Right atrium auricular region (tissue), 2 donors: ENCODE measurements around the gene CSRP2. TPM values are rescaled to one million over a fixed set of nuclear protein-coding genes. Genes with fewer than 3 reads are reported as not detected.

Source experiments
- DNase-seq: peaks from one replicate; pipeline ENCODE4 v3.0.0-alpha.2; 2019; ENCODE audit warnings: low spot score
- H3K27ac ChIP-seq, 2 donors: fragments of 200-600 bp; sonication (generic); 1 replicate in 1 of 2; 2 replicates in 1 of 2; pipeline ENCODE4 v1.5.1; 2016 to 2019
- H3K27me3 ChIP-seq, 2 donors: fragments of 200-600 bp; sonication (generic); one replicate each; pipeline versions ENCODE4 v1.5.1 to v1.6.0; 2017 to 2019
- H3K36me3 ChIP-seq: fragments of 200-600 bp; sonication (generic); one replicate; pipeline ENCODE4 v1.5.1; 2016
- H3K4me1 ChIP-seq, 2 donors: fragments of 200-600 bp; sonication (generic); one replicate each; pipeline versions ENCODE4 v1.5.1 to v1.6.0; 2017 to 2019
- H3K4me3 ChIP-seq, 2 donors: fragments of 200-600 bp; sonication (generic); 1 replicate in 1 of 2; 2 replicates in 1 of 2; pipeline ENCODE4 v1.5.1; 2017 to 2019; ENCODE audit warnings: mild to moderate bottlenecking in 1 of 2, moderate library complexity in 1 of 2
- H3K9me3 ChIP-seq, 2 donors: fragments of 200-600 bp; sonication (generic); one replicate each; pipeline ENCODE4 v1.5.1; 2019
- total RNA-seq, 2 donors: library from RNA; depleted of rRNA; stranded (reverse); fragments of >200 nt; gene quantifications; one replicate each; pipeline ENCODE4 v1.1.0, GENCODE V29; 2016
- TF ChIP-seq, protein P1 (sequence below), 2 donors: fragments of 200-600 bp; sonication (generic); IDR thresholded peaks; one replicate each; pipeline ENCODE4 v1.5.1; 2019; ENCODE audit warnings: antibody characterized with exemption in 2 of 2

CSRP2 gene
- total RNA-seq, 2 donors from 2014 or later, result 6.4 to 11.6 TPM

GRCh38 chr12:76888775-76889174 lies 10.0 kb upstream of the CSRP2 start:
- TF ChIP-seq, protein P1, sequence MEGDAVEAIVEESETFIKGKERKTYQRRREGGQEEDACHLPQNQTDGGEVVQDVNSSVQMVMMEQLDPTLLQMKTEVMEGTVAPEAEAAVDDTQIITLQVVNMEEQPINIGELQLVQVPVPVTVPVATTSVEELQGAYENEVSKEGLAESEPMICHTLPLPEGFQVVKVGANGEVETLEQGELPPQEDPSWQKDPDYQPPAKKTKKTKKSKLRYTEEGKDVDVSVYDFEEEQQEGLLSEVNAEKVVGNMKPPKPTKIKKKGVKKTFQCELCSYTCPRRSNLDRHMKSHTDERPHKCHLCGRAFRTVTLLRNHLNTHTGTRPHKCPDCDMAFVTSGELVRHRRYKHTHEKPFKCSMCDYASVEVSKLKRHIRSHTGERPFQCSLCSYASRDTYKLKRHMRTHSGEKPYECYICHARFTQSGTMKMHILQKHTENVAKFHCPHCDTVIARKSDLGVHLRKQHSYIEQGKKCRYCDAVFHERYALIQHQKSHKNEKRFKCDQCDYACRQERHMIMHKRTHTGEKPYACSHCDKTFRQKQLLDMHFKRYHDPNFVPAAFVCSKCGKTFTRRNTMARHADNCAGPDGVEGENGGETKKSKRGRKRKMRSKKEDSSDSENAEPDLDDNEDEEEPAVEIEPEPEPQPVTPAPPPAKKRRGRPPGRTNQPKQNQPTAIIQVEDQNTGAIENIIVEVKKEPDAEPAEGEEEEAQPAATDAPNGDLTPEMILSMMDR (IDR thresholded peaks at IDR 0.05), result no peak
- H3K36me3 ChIP-seq, result no peaks in the 10 kb centered on the region
- peaks cover 0 to 4% of the 10 kb centered on the region in 2 donors for H3K9me3 ChIP-seq
- H3K27me3 ChIP-seq, result no peaks in the 10 kb centered on the region
- no peak overlapping the region for H3K27ac ChIP-seq
- H3K4me1 ChIP-seq, result no peaks in the 10 kb centered on the region
- no peak overlapping the region for H3K4me3 ChIP-seq
- DNase-seq, result no peak

GRCh38 chr12:76883811-76884210 lies 5.0 kb upstream of the CSRP2 start:
- Histone ChIP-seq H3K36me3 (no peaks in the 10 kb centered on the region), H3K9me3 (peaks cover 0 to 8% of the 10 kb centered on the region in 2 donors), H3K4me1 (peaks cover 0 to 8% of the 10 kb centered on the region in 2 donors), H3K27me3 (no peaks in the 10 kb centered on the region), H3K4me3 (no peak overlapping the region), H3K27ac (no peak overlapping the region)
- TF ChIP-seq, protein P1 (IDR thresholded peaks at IDR 0.05), result no peak
- DNase-seq, result no peak

GRCh38 chr12:76883151-76883550 lies 4.3 kb upstream of the CSRP2 start:
- Histone ChIP-seq H3K27me3 (no peaks in the 10 kb centered on the region), H3K4me1 (peaks cover 0 to 14% of the 10 kb centered on the region in 2 donors), H3K27ac (no peak overlapping the region), H3K4me3 (no peak overlapping the region), H3K36me3 (no peaks in the 10 kb centered on the region), H3K9me3 (peaks cover 0 to 8% of the 10 kb centered on the region in 2 donors)
- TF ChIP-seq, protein P1 (IDR thresholded peaks at IDR 0.05), result no peak
- no peak for DNase-seq

DNA sequence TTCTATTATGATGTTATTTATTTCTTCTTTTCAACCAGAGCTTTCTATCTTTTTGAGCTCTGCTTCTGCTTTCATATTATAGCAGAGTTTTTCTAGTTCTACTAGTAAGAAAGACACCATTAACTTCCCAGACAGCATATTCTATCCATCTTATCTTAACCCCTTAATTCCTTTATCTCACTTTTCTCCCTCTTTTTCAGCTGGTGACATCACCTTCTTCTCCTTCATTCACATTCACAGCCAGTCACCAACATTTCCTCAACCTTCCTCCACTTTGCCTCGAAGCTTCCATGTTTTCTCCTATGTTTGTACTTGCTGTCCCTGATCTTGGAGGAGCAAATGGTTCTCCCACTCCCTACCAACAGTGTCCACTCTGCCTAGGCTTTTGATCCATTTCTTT lies 3.5 kb upstream of the CSRP2 start:
- no peak for DNase-seq
- H3K9me3 ChIP-seq, result peaks cover 0 to 8% of the 10 kb centered on the region in 2 donors
- no peak overlapping the region for H3K4me3 ChIP-seq
- TF ChIP-seq, protein P1 (IDR thresholded peaks at IDR 0.05), result no peak
- peaks cover 0 to 17% of the 10 kb centered on the region in 2 donors for H3K4me1 ChIP-seq
- no peaks in the 10 kb centered on the region for H3K36me3 ChIP-seq
- H3K27ac ChIP-seq, result no peak overlapping the region
- H3K27me3 ChIP-seq, result no peaks in the 10 kb centered on the region

DNA sequence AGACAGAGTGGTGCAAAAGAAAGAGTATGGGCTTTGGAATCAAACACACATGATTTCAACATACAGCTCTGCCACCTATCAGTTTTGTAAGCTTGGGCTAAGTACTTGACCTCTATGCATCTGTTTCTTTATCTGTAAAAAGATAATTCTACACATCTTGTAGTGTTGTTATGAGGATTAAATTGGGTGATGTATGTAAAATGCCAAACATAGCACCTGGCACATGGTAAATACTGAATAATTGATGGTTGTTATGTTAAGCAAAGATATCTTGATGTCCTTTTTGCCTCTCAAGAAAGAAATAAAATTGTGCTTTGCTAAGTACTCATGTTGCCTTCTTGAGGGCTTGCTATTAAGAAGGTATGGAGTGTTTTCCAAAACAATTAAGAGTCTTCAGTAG lies 2.3 kb upstream of the CSRP2 start:
- TF ChIP-seq, protein P1 (IDR thresholded peaks at IDR 0.05), result no peak
- Histone ChIP-seq H3K36me3 (no peaks in the 10 kb centered on the region), H3K4me1 (peaks cover 0 to 17% of the 10 kb centered on the region in 2 donors), H3K27me3 (no peaks in the 10 kb centered on the region), H3K27ac (no peak overlapping the region), H3K9me3 (peaks cover 0 to 8% of the 10 kb centered on the region in 2 donors), H3K4me3 (no peak overlapping the region)
- no peak for DNase-seq

- DNase-seq, result no peak
- Histone ChIP-seq H3K27me3 (no peaks in the 10 kb centered on the region), H3K9me3 (peaks cover 0 to 8% of the 10 kb centered on the region in 2 donors), H3K4me3 (no peak overlapping the region), H3K36me3 (no peaks in the 10 kb centered on the region), H3K4me1 (peaks cover 0 to 17% of the 10 kb centered on the region in 2 donors), H3K27ac (no peak overlapping the region)
- TF ChIP-seq, protein P1 (IDR thresholded peaks at IDR 0.05), result no peak
These were observed 1.8 kb upstream of the CSRP2 start for GRCh38 chr12:76880519-76881023.
